ENCODE data around the gene CCDC141.

Gene CCDC141

DNA sequence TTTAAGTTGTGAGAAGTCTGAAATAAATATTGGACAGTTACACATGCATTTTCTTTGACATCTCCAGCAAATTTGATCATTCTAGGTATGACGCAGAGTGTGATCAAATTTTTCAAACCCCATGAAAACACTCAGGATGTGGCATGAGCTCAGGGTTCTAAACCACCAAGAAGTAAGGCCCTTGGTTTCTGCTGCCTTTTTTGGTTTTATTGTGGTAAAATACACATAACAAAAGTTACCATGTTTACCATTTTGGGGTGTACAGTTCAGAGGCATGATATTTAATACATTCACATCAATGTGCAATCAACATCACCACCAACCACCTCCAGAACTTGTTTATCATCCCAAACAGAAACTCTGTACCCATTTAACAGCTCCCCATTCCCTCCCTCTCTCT, 178.4 kb downstream of the CCDC141 start:
- DNase-seq (ENCODE audit: low read depth in 2 of 2), result no peak

DNA sequence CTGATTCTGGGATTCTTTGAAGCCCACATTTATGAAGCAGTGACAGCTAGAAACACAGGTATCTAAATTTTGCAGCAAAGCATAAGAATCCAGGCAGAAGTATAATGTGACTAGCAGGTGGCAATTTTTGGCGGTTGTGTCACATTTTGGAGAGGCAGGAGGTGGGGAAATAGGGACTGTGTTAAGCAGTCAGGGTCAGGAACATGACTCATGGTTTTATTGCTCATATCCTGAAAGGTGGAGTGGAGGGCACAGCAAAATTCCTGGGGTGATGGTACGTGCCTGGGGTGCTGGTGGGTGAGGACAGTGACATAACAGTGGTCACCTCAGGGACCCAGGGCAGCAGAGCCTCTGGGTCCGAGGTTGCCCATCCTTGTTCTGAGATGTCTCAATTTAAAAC, 179.2 kb downstream of the CCDC141 start:
- no peak for DNase-seq (ENCODE audit: low read depth in 2 of 2)

GRCh38 chr2:178865999-178866398, 183.9 kb downstream of the CCDC141 start:
- DNase-seq (ENCODE audit: low read depth in 2 of 2), result no peak

- DNase-seq (ENCODE audit: low read depth in 2 of 2), result no peak
Observed at GRCh38 chr2:178865146-178865936, 184.6 kb downstream of the CCDC141 start.

DNA sequence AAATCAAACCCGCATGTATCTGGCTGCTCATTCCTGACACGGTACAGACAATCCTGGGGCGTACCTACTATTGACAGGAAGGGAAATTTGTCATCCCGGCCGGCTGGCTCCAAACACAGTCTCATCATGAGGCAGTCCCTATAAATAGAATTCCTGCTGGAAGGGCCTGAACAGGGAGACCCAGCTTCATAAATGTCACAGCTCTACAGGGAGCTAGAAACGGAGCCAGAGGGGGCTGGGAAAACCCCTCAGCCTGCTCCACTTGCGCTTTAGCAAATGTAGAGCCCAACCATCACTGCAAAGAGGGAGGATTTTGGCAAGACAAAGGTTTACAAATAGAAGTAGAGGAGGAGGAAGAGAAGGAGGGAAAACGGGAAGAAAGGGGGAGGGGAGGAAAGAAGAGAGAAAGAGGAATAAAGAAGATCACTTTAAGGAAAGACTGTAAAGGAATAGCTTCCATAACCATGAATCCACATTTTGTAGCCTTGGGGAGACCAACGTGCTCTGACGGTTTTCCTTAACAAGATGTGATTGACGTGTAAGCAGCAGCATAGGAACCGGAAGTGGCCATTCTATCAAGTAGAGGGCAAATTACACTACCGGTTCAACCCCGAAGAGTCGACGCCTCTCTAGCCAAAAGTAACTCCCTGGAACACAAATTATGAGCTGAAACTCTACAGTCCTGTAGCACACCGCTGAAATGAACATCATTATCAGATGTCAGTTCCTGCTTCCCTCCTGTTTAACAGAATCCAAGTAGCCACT, 185.9 kb downstream of the CCDC141 start:
- DNase-seq (ENCODE audit: low read depth in 2 of 2), result no peak

DNA sequence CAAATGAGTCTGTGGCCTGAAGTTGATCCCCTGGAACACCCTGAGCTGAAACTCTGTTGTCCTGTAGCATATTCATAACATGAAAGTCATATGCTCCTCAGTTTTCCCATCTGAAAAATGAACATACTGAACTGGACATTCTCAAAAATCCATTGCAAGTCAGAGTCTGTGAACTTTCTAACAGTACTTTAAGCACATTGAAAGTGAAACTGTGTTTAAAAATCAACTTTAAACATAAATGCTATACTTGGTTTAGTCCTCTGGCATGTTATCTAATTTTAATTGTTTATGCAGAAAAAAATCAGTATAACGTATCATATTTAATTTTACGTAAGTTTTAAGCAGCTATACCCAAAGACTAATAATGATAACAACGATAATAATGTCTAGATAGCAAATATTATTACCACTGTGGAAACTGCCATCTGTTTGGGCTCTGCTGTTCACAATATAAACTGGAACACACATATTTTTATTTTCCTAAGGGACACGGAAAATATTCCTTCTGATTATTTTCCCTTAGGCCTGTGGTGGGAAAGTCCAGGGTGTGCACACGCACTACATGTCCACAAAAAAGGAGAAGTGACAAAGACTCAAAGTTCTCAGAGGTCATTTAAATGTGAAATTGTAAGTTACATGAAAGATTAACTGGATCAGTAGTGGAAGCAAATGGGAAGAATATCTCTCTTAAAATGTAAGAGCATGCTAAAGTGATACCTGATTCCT, 186.6 kb downstream of the CCDC141 start:
- no peak for DNase-seq (ENCODE audit: low read depth in 2 of 2)

DNA sequence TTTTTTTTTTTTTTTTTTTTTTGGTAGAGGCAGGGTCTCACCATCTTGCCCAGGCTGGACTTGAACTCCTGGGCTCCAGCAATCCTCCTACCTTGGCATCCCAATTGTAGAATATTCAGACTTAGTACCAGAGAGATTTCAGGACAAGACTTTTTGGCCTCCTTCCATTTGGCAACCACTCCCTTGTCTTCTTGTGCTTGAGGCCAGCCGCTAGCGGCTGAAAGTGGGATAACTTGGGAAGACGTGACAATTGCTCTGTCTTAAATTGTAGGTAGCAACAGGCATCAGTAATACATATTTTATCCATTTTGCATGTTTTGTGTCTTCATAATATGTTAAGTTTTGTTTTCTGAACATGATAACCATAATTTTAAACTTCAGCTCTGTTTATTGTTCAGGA, 189.4 kb downstream of the CCDC141 start:
- no peak for DNase-seq (ENCODE audit: low read depth in 2 of 2)

- DNase-seq (ENCODE audit: low read depth in 2 of 2), result no peak
Observed at GRCh38 chr2:178859730-178860129, 190.2 kb downstream of the CCDC141 start.

DNA sequence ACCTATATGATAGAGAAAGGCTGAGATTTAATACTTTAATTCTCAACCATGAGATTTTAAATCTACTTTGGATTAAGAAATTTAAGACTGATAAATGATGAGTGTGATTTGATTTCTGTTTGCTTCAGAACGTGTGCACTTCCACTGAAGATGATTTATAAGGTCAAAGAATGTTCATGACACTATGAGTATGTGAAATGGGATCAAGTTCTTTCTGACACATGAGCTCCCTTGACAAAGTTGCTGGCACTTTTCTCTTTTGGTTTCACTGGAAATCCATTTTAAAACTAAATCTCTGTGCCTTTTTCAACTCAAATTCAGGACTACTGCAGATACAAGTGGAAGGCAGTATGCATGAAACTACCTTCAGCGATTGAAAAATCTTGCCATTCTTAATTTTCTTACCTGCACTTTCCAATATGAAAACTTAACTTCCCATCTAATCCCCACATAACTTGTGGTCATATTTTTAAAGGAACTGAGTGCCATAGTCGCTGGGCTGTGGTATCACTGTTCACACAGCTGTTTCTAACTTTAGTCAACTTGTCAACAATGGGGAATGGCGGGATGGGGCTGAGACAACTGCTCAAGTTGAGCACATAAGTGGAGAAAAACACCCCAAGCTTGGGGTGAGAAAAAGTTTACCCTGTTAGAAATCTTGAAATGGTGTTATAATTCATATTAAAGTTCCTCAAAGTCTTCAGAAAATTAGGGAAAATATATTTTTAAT, 190.9 kb downstream of the CCDC141 start:
- DNase-seq (ENCODE audit: low read depth in 2 of 2), result no peak

DNA sequence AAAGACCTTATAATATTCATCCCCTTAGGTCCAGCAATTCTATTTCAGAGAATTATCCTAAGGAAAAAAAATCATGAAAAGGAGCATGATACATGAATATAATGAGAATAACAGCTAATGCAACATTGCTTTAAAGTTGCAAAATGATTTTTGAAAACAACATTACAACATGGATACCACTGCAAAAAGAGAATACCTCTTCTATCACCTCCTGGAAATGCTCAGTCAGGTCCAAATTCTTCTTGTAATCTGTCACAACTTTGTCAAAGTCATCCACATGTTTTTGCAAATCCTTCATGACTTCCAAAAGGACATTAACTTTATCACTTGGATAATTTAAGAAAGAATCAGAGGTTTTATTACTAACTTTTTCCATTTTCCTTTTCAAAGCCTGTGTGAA, 194.8 kb downstream of the CCDC141 start:
- DNase-seq (ENCODE audit: low read depth in 2 of 2), result no peak

DNA sequence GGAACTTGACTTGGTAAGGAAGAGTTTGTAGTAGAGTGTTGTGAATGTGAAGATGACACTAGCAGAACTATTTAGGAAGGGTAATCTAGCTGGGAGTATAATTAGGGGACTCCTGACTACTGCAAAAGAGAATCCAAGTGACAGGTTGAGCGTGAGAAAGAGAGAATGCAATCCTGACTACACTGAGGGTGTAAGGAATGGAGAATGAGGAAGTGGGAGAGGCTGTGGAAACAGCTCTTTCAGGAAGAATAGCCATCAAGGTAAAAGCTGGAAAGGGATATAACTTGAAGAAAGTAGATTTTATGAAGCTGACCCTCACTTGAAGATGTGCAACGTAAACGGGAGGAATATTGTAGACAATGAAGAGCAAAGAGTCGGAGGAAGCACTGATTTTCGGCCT, 201.6 kb downstream of the CCDC141 start:
- no peak for DNase-seq (ENCODE audit: low read depth in 2 of 2)

GRCh38 chr2:178846458-178846802, 203.5 kb downstream of the CCDC141 start:
- no peak for DNase-seq (ENCODE audit: low read depth in 2 of 2)

DNA sequence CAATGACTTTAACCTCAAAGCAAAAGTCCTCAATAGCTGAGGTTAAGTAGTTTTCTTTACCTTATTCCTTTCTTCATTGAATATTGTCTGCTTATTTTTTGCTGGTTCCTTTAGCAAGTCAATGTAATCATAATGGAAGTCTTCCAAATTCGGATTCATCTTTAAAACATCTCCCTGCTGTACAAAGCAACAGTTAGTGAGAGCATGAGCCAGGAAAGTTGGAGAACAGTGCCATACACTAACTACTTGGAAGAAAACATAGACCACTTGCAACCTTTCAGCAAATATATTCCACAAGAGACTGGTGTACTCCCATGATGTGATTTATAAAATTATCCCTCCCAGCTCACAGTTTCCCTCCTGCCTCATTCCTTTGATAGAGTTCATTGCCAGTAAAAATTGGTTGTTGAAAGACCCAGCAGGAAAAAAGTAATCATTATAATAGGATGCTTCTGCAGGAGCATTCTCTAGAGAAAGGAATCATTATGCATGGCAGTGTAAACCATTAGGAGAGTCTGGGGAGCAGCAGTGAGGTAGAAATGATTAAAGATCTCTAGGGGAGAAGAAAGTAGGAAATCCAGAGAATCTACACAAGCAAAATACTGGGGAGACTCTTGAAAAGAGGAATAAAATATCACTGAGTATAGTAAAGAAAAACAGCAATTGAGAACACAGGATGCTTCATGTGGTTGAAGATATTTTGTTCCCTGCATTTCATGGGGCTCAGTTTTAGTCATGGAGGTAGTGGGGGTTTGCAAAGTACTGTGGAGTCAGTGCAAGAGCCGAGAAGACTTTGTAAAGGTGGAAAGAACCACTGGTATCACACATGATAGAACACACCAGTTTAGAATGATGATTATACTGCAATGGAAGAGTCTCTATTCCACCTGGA, 204.1 kb downstream of the CCDC141 start:
- DNase-seq (ENCODE audit: low read depth in 2 of 2), result no peak

DNA sequence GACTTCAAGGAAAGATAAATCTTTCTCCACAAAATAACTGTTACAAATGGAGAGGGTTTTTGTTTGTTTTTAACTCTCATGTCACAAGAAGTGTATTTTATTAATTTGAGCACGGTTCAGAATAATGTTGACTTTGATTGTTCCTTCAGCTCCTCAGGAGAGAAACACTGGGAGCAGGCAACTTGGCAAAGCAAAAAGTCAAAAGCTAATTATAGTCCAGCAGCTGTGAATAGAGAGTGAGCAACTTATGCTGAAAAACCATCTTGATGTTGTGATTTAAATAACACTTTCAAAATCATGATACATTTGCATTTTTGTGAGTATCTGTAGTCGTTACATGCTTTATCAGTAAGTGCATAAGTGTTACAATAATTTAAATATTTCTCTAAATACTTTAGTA, 205.2 kb downstream of the CCDC141 start:
- DNase-seq (ENCODE audit: low read depth in 2 of 2), result no peak

DNA sequence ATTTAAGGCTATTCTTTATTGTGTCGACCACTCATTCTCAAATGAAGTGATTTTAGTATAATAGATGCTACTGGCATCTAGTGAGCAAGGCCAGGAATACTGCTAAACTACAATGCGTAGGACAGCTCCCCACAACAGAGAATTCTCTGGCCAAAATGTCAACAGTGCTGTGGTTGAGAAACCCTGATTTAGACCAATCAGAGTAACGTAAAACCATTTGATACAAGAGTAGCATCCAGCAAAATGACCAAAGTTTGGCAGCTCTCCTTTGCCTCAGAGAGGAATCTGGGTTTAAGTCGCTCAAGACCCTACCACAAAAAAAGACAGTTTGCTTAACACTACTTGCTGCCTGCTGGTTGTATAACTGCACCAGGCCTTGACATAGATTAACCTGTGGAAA, 205.7 kb downstream of the CCDC141 start:
- no peak for DNase-seq (ENCODE audit: low read depth in 2 of 2)

- DNase-seq (ENCODE audit: low read depth in 2 of 2), result no peak
Observed at GRCh38 chr2:178843697-178844096, 206.2 kb downstream of the CCDC141 start.

DNA sequence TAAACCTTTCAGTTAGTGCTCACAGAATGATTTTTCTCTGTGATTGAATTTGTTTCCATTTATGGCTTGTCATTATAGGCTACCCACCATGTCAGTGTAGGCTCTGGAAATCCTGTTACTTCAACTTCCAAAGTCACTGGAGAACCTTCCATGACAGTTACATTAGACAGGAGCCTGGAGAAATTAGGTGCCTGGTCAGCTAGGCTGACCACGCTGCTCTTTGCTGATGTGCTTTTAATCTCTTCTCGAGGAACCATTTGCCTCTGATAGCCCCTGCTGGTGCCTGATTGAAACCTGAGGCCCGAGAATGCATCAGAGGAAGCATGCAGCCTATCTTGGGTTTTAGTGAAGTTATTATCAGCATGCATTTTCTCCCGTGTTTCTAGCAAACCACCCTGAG, 213.1 kb downstream of the CCDC141 start:
- no peak for DNase-seq (ENCODE audit: low read depth in 2 of 2)

DNA sequence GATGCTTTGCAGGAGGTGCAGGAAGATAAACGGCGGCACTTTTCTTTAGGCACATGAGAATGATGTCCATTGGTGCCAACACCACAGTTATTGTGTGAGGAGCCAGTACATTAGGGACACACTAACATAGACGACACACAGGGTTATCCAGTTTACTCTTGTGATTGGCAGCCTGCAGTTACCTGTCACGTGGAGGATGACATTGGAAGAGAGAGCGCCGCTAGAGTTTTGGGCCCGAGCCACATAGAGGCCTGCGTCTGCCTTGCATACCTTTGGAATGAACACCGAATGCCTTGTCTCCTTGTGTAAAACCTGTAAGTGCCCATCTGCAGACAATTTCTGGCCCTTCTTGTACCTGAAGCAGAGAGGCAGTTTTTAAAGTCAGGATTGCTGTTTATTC, 215.9 kb downstream of the CCDC141 start:
- DNase-seq (ENCODE audit: low read depth in 2 of 2), result no peak

DNA sequence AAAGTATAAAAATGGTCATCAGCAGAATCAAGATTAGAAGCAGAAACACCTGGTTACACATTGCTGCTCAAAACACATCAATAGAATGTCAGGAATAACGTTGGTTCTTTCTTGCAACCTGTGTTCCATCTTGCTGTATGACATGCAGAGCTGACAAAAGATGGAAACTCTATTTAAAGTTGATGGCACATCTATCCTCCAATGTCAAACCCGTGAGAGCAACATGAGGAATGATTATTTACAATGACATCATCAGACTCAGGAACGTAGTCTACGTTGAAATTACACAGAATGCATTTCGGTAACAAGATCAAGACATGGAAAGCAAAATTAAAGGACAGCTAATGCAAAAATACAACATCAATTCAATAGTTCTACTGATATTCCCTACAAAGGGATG, 216.6 kb downstream of the CCDC141 start:
- DNase-seq (ENCODE audit: low read depth in 2 of 2), result no peak

GRCh38 chr2:178830451-178830850, 219.5 kb downstream of the CCDC141 start:
- no peak for DNase-seq (ENCODE audit: low read depth in 2 of 2)

GRCh38 chr2:178829981-178830380, 220.0 kb downstream of the CCDC141 start:
- no peak for DNase-seq (ENCODE audit: low read depth in 2 of 2)

Measured in stimulated activated CD8-positive, alpha-beta memory T cell treated with anti-CD3 and anti-CD28 coated beads, Interleukin-2, amount 100 ng/mL, for 48 hours (primary cell).